DMS53 treated with DMSO at 0.1 percent for 48 hours (cell line): ENCODE data around the gene ATF6.

Source experiments
- DNase-seq: peaks from one replicate; lab custom pipeline; 2025; ENCODE audit not compliant: unreplicated experiment; lab: John Stamatoyannopoulos, UW

ATF6 gene

DNA sequence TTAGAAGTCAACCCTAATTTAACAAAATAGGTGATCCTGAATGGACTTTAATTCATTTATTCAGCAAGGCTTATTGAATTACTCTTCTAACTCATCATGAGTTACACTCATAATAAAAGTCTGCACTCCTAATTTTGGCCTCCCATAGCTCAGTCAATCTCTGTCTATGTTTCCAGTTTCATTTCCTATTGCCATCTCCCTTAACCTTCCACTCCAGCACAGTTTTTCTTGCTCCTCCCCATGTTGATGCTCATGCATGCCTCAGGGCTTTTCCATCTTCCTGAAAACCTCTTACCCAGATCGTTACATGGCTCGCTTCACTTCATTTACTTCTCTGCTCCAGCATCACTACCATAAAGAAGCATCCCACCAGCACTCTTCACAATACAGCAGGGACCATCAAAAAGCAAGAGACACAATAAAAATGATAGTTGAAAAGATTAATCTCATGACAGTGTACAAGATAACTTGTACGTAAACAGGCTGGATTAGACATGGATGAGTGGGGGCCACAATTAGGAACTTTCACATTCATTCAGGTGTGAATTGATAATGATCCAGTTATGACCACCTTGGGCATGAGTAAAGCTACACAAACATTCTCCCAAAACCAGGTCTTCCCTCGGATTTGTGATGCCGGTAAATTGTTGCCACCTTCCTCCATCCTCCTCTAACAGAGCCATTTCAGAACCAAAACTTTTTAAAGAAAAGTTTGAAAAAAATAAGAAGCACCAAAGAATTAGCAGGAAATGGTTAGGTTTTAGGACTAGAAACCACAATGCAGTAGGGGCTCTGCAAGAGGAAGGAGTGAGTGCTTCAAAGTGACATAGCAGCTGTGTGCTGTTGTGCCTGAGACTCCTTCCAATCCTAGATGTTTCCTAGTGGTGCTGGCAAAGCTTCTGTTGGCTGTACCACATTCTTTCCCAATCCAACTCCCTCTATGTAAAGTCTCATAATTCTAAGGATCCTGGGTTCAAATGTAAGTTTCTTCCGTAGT is 167.8 kb downstream of the ATF6 start:
- no peak for DNase-seq

DNA sequence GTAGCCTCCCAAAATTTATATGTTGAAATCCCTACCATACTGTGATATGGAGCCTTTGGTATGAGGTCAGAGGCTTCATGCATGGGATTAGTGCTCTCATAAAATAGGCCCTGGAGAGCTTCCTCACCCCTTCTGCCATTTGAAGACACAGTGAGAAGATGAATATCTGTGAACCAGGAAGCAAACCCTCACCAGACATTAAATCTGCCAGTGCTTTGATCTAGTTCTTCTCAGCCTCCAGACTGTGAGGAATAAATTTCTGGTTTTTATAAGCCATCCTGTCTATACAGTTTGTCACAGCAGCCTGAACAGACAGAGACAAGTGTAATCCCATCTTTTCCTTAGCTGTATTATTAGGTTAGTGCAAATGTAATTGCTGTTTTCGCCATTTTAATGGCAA is 169.1 kb downstream of the ATF6 start:
- no peak for DNase-seq

- no peak for DNase-seq
These were observed 170.7 kb downstream of the ATF6 start for GRCh38 chr1:161936786-161937185.

- DNase-seq: peak; percentile 45
These were observed 174.9 kb downstream of the ATF6 start for GRCh38 chr1:161940866-161941591.

GRCh38 chr1:161941726-161942436 is 175.8 kb downstream of the ATF6 start:
- no peak for DNase-seq

DNA sequence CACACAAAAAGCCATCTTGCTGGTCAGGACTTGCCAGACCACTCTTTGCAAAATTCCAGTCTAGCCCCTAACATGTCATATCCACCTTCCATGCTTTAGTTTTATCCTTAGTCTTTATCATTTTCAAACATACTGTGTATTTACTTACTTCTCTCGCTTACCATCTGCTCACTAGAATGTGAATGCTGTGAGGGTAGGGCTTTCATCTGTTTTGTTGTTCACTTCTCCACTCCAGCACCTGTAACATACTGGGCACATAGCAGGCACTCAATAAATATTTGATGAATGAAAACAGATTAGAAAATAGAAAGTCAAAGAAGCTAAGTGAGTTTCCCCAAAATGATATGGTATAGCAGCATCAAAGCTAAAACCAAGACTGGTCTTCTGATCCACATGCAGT is 177.6 kb downstream of the ATF6 start:
- DNase-seq: no peak

GRCh38 chr1:161944381-161944780 is 178.3 kb downstream of the ATF6 start:
- DNase-seq: no peak

DNA sequence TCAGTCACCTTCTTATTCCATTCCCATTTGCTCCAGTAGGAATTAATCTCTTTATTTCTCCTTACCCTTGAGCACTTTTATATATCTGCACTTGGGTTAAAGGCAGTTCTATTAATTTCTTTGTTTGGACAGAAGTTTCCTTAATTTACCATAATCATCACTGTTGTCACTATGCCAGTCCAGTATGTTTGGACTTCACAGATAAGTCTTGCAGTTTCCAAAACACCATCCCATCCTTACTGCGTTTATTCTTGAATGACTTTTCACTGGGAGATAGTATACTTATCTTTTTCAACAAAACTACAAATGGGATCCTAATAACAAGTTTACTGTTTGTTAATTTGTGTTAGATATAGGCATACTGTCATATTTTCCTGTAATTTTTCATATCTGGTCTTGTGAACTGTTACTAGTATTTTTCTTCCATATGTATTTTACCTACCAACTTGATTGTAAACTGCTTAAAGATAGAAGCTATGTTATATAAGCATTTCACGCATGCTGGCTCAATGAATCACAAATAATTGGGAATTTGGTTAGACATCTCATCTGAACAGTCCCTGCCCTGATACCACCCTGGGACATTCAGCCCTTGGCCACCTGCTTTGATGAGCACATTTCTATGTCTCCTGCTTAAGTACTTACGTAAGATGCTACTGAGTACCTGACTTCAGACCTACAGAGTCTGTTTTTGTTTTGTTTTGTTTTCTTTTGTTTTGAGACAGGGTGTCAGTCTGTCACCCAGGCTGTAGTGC is 179.4 kb downstream of the ATF6 start:
- DNase-seq: no peak

- no peak for DNase-seq
These were observed 180.2 kb downstream of the ATF6 start for GRCh38 chr1:161946071-161946987.

DNA sequence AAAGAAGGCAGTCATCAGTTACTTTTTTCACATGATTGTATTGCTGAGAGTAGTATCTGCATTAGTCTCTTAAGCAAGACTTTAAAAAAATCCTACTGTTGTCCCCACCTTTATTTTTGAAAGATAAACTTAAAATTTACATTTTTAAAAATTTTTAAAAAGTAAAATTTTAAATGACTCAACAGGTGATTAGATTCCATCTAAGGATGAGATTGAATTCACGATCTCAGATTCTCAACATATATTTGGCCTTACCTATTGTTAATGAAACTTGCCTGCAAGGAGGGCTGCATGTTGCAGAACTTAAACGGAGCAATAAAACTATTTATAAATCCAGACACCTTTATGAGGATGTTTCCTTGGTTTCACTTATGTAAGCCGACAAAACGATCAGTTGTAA is 182.3 kb downstream of the ATF6 start:
- no peak for DNase-seq

DNA sequence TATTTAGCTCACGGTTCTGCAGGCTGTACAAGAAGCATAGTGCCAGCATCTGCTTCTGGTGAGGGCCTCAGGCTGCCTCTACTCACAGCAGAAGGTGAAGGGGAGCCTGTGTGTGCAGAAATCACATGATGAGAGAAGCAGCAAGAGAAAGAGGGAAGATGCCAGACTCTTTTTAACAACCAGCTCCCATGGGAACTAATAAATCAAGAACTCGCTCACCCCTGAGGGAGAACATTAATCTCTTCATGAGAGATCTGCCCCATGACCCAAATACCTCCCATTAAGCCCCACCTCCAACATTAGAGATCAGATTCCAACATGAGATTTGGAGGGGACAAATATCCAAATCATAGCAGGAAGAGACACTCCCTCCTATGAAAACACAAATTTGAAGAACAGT is 183.4 kb downstream of the ATF6 start:
- no peak for DNase-seq

DNA sequence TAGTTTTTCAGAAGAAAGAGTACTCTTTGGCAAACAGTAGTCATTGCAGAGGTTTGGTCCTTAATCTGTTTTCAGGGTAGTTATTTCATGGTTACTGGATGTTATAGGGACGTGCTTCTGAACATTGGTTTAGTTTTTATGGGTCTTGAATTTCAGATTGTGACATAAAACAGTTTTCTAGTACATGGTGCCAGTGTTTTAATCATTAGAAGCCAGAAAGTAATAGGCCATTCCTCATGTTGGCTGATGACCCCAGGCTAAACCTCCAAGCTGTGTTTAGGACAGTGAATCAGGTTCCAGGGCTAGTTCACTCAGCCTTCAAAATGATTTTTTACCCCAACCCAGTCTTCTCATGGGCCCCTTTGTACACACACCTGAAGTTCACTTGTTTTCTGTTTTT is 184.3 kb downstream of the ATF6 start:
- no peak for DNase-seq

DNA sequence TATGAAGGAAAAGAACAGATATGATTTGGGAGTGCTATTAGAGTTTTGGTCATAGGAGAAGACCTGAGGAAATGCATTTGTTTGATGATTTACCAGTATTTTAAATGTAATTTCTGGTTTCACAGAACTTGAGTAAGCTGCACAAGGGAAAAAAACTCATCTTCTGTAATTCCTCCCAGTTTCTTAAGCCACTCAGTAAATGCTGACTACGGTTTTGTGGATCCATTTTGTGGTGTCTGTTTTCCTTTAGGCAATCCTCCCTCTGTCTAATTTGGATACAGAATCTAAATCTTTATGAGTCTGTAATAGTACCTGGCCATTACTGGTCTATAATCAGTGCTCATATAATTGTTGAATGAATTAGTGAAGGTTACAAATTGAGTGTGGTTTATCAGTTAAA is 185.5 kb downstream of the ATF6 start:
- DNase-seq: no peak

- DNase-seq: no peak
These were observed 186.6 kb downstream of the ATF6 start for GRCh38 chr1:161952607-161953172.

GRCh38 chr1:161953256-161953920 is 187.3 kb downstream of the ATF6 start:
- DNase-seq: no peak

- peak; percentile 31 for DNase-seq
These were observed 187.9 kb downstream of the ATF6 start for GRCh38 chr1:161954050-161954449.

DNA sequence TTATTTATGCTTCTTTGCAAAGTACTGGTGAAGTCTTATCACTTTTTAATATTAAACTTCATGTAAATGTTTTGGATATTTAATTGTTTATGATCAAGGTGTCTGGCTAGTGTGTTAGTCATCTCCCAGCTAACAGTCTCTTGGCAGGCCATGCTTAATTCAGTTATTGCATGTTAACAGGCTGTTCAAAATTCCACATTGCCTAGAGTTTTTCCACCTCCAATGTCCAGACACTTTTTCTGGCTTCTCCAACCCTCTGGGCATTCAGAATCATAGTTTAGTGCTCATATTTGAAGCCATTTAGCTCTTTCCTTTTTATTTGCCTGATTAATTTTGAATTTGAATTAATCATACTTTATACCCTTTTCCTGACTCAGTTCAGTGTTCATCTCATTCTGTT is 188.3 kb downstream of the ATF6 start:
- no peak for DNase-seq

- no peak for DNase-seq
These were observed 189.5 kb downstream of the ATF6 start for GRCh38 chr1:161955606-161956005.

GRCh38 chr1:161956097-161956496 is 190.0 kb downstream of the ATF6 start:
- DNase-seq: no peak
